ENCODE data around the gene MATN4. TPM values are rescaled to one million over a fixed set of nuclear protein-coding genes. Genes with fewer than 3 reads are reported as not detected.

Gene MATN4
- total RNA-seq, 1 donor from 2014 or later: not detected

- Histone ChIP-seq H3K27ac (replicated peaks) (no peak overlapping the region), H3K4me1 (no peaks in the 10 kb centered on the region), H3K4me3 (no peak overlapping the region), H3K27me3 (ENCODE audit: low read depth) (peaks cover 23% of the 10 kb centered on the region), H3K36me3 (peaks cover 10% of the 10 kb centered on the region), H3K9me3 (replicated peaks) (no peaks in the 10 kb centered on the region)
- TF ChIP-seq CTCF (IDR thresholded peaks at IDR 0.05; ENCODE audit: borderline replicate concordance): no peak
- intact Hi-C loops (cut with micrococcal nuclease): loop anchor here (5.0 kb wide), 2 partner anchors 116 to 451 kb away; no protein-coding TSS in a partner anchor
- DNase-seq: no peak
These were observed 13.0 kb upstream of the MATN4 start for GRCh38 chr20:45320948-45321595.

DNA sequence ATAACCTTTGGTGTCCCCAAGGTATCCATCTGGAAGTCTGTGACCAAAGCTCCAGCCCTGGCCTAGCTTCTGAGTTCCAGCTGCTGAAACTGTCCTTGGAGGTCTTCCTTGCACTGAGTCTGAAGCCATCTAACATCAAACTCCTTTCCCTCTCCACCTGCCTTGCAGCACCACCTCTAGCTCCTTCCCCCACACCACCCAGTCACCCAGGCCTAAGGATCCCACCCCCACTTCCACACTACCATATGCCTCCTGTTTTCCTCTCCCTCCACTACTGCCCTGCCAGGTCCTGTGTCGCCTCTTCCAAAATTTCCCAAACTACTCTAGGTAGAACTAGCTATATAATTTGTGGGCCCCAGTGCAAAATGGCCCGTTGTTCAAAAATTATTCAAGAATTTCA, 10.8 kb upstream of the MATN4 start:
- Histone ChIP-seq H3K27ac (replicated peaks) (no peak overlapping the region), H3K36me3 (no peaks in the 10 kb centered on the region), H3K27me3 (ENCODE audit: low read depth) (peaks cover 45% of the 10 kb centered on the region), H3K4me1 (no peaks in the 10 kb centered on the region), H3K4me3 (no peak overlapping the region), H3K9me3 (replicated peaks) (no peaks in the 10 kb centered on the region)
- DNase-seq: no peak
- no peak for TF ChIP-seq CTCF (IDR thresholded peaks at IDR 0.05; ENCODE audit: borderline replicate concordance)
- intact Hi-C loops (cut with micrococcal nuclease): no loop called here

- H3K27ac ChIP-seq (replicated peaks): no peak overlapping the region
- H3K4me3 ChIP-seq: no peak overlapping the region
- intact Hi-C loops (cut with micrococcal nuclease): no loop called here
- H3K27me3 ChIP-seq (ENCODE audit: low read depth): peaks cover 50% of the 10 kb centered on the region
- H3K36me3 ChIP-seq: no peaks in the 10 kb centered on the region
- no peak for DNase-seq
- no peak for TF ChIP-seq CTCF (IDR thresholded peaks at IDR 0.05; ENCODE audit: borderline replicate concordance)
- no peaks in the 10 kb centered on the region for H3K4me1 ChIP-seq
- H3K9me3 ChIP-seq (replicated peaks): no peaks in the 10 kb centered on the region
These were observed 10.4 kb upstream of the MATN4 start for GRCh38 chr20:45318386-45318939.

- Histone ChIP-seq H3K4me3 (no peak overlapping the region), H3K27me3 (ENCODE audit: low read depth) (peaks cover 52% of the 10 kb centered on the region), H3K4me1 (no peaks in the 10 kb centered on the region), H3K27ac (replicated peaks) (no peak overlapping the region), H3K9me3 (replicated peaks) (no peaks in the 10 kb centered on the region), H3K36me3 (no peaks in the 10 kb centered on the region)
- intact Hi-C loops (cut with micrococcal nuclease): no loop called here
- no peak for TF ChIP-seq CTCF (IDR thresholded peaks at IDR 0.05; ENCODE audit: borderline replicate concordance)
- no peak for DNase-seq
These were observed 9.7 kb upstream of the MATN4 start for GRCh38 chr20:45317826-45318225.

- intact Hi-C loops (cut with micrococcal nuclease): no loop called here
- H3K36me3 ChIP-seq: no peaks in the 10 kb centered on the region
- H3K27me3 ChIP-seq (ENCODE audit: low read depth): peaks cover 64% of the 10 kb centered on the region
- TF ChIP-seq CTCF (IDR thresholded peaks at IDR 0.05; ENCODE audit: borderline replicate concordance): no peak
- no peak for DNase-seq
- H3K4me1 ChIP-seq: no peaks in the 10 kb centered on the region
- H3K9me3 ChIP-seq (replicated peaks): no peaks in the 10 kb centered on the region
- H3K4me3 ChIP-seq: no peak overlapping the region
- H3K27ac ChIP-seq (replicated peaks): no peak overlapping the region
These were observed 8.3 kb upstream of the MATN4 start for GRCh38 chr20:45316150-45317080.
